Fibroblast of mammary gland (primary cell): Measurements from ENCODE around the gene KHDC4.

Source experiments
- DNase-seq: peaks from one replicate; pipeline ENCODE4 v3.0.0-alpha.2; 2010; ENCODE audit warnings: low read depth
- H3K4me3 ChIP-seq: 2 replicates; pipeline ENCODE4 v1.5.1; 2011; ENCODE audit warnings: low read depth, mild to moderate bottlenecking, low read length, moderate library complexity; ENCODE audit not compliant: control insufficient read depth
- TF ChIP-seq, protein P1 (sequence below): conservative IDR thresholded peaks from 2 replicates; pipeline ENCODE4 v1.5.1; 2011; ENCODE audit warnings: low read depth, low read length, inconsistent platforms; ENCODE audit not compliant: control insufficient read depth, insufficient read depth

The KHDC4 gene

DNA sequence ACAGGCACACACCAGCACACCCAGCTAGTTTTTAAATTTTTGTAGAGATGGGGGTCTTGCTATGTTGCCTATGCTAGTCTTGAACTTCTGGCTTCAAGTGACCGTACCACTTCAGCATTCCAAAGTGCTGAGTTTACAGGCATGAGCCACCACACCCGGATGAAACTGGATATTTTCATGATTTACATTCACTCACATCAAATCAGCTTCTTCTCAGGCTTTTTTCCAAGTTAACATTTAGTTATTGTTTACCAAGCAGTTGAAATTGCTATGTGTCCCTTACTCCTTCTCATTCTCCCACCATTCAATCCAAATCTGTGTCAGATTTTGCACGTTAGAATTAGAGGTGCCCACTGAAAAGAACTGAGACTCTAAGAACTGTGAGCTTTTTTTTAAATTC, 41.4 kb downstream of the KHDC4 start:
- H3K4me3 ChIP-seq, result no peak overlapping the region
- DNase-seq, result peak; percentile 79
- TF ChIP-seq, protein P1, sequence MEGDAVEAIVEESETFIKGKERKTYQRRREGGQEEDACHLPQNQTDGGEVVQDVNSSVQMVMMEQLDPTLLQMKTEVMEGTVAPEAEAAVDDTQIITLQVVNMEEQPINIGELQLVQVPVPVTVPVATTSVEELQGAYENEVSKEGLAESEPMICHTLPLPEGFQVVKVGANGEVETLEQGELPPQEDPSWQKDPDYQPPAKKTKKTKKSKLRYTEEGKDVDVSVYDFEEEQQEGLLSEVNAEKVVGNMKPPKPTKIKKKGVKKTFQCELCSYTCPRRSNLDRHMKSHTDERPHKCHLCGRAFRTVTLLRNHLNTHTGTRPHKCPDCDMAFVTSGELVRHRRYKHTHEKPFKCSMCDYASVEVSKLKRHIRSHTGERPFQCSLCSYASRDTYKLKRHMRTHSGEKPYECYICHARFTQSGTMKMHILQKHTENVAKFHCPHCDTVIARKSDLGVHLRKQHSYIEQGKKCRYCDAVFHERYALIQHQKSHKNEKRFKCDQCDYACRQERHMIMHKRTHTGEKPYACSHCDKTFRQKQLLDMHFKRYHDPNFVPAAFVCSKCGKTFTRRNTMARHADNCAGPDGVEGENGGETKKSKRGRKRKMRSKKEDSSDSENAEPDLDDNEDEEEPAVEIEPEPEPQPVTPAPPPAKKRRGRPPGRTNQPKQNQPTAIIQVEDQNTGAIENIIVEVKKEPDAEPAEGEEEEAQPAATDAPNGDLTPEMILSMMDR, result no peak

DNA sequence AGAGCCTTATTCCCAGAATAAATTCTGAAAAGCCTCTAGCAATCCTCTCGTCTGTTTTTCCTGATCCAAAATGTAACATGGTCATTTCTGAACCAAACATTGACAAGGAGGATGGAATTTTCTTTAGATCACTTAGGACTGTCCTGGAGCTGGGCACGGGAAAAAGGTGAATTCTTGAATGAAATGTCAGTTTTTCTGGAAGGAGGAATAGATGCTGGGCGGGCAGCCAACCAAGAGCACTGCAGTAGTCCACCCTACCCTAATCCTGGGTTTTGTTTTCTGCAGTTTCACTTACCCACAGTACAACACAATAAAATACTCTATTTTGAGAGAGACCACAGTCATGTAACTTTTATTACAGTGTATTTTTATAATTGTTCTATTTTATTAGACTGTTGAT, 44.0 kb downstream of the KHDC4 start:
- H3K4me3 ChIP-seq, result no peak overlapping the region
- no peak for DNase-seq
- TF ChIP-seq, protein P1, result no peak

DNA sequence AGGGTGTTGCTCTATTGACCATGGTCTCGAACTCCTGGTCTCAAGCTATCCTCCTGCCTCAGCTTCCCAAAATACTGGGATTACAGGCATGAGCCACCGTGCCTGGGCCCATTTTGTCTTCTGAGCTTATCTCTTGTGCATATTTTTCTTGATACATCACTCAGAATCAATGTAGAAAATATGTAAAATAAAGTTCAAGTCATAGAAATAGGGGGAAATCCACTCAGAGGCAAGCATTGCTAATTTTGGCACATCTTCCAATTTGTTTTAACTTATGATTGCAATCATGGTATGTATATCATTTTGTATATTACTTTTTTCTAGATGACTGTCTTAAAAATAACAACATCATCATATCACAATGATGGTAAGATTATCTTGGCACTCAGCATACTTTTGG, 44.6 kb downstream of the KHDC4 start:
- TF ChIP-seq, protein P1, result no peak
- no peak overlapping the region for H3K4me3 ChIP-seq
- no peak for DNase-seq

DNA sequence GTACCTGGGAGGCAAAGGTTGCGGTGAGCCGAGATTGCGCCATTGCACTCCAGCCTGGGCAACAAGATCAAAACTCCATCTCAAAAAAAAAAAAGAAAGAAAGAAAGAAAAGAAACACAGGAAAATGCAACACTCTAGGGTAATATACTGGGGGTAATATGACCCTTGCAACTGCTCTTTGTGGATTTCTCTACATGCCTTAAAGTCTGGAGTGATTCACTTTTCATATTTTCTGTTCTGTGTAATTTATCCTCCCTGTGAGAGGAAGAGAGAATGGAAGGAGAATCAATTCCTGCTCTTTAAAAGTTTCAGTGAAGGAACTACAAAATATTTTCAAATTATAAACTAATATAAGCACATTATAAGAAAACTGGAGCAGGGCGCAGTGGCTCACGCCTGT, 45.7 kb downstream of the KHDC4 start:
- TF ChIP-seq, protein P1, result no peak
- H3K4me3 ChIP-seq, result no peak overlapping the region
- no peak for DNase-seq

DNA sequence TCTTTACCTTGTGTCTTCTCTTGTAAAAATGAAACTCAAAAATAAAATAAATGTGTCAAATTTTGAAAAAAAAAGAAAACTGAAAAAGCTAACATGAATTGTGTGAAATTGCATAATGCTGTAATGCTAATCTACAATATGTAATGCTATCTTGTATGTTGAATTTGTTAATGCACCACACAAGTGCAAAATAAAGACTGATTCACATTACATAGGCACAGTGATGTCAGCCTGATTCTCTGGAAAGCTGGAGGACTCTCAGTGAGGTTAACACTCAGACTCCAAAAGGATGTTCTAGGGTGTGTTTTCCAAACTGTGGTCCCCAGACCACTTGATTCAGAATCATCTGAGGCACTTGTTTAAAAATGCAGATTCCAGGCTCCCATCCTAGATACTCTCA, 49.2 kb downstream of the KHDC4 start:
- H3K4me3 ChIP-seq, result no peak overlapping the region
- TF ChIP-seq, protein P1, result no peak
- no peak for DNase-seq

DNA sequence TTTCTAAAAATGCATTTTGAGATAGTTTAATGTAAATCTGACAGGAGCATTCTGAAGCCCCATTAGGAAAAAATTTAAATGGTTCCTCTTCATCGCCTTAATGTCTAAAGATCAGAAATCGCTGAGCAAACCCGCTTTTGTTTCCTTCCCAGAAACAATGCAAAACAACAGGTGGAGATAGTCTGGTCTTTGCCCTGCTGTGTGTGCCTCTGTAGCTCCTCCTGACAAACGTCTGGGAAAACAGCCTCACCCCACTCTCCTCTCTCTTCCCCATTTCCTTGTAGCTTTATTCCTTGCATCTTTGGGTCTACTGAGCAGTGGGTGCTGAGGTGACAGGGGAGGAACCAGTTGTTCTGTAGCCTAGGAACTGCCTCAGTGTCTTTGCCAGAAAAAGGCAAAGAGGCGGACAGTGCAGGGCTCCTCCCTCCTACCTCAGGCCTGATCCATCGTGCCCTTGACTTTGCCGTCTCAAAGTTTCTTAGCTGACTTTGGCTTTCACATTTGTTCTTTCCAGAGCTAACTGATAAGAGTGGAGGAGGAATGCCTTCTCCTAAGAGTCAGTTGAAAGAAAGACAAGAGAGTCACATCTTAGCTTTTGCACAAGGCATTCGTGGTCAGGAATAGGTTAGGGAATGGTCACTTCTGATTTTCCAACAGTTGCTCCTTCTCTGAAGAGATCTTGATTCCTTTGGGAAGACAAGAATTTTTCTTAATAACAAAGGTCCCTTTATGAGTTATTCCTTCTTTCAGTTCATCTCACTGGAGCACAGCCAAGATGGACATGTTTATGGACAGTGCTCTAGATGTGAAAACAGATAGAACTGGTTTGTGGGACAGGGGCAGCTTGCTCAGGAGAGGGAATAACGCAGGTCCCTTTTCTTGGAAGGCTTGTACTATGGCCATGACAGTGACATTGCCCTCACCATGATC, 49.9 kb downstream of the KHDC4 start:
- DNase-seq, result no peak
- no peak overlapping the region for H3K4me3 ChIP-seq
- TF ChIP-seq, protein P1, result no peak
